ENCODE results near the gene LHX2. TPM values are rescaled to one million over a fixed set of nuclear protein-coding genes. Genes with fewer than 3 reads are reported as not detected.
A peak's percentile ranks its signal among the peaks of the same experiment; 100 is the strongest.

LHX2 gene
- total RNA-seq, 3 donors from 2014 or later (not counting 1 experiment from before 2014, with no cell fraction given): not detected

DNA sequence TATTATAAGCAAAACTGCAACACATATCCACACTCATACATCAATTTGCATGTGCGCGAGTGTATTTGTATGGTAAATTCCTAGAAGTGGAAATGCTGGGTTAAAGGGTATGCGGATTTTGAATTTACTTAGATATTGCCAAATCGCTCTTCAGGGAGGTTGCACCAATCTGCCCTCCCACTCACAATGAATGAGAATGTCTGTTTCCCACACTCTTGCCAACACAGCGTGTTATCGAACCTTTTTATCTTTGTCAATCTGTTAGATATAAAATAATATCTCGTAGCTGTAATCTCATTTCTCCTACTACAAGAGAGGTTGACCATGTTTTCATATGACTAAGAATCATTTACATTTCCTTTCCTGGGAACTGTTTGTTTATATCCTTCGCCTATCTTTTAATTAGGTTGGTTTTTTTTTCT, 35.7 kb downstream of the LHX2 start:
- 79% methylated on average over 4 of the region's 8 CpGs for WGBS (ENCODE audit: insufficient coverage)
- H3K4me1 Mint-ChIP-seq: no peaks in the 10 kb centered on the region

GRCh38 chr9:124050955-124051354, 39.4 kb downstream of the LHX2 start:
- no peak overlapping the region for H3K27ac ChIP-seq (ENCODE audit: low read length)
- WGBS (ENCODE audit: insufficient coverage): no CpG with 5 or more reads among the region's 1 CpG
- ATAC-seq (no peak), DNase-seq (no peak)
- Mint-ChIP-seq H3K36me3 (no peaks in the 10 kb centered on the region), H3K27me3 (ENCODE audit: low read depth in 2 of 2) (peaks cover 47 to 54% of the 10 kb centered on the region in 2 donors), H3K4me3 (no peak overlapping the region), H3K27ac (no peak overlapping the region), H3K9me3 (no peaks in the 10 kb centered on the region), H3K4me1 (no peaks in the 10 kb centered on the region)
- H3K36me3 ChIP-seq (ENCODE audit: control insufficient read depth, insufficient read depth, low read length): no peaks in the 10 kb centered on the region
- H3K4me3 ChIP-seq (ENCODE audit: low read length): no peak overlapping the region
- TF ChIP-seq, protein P1, sequence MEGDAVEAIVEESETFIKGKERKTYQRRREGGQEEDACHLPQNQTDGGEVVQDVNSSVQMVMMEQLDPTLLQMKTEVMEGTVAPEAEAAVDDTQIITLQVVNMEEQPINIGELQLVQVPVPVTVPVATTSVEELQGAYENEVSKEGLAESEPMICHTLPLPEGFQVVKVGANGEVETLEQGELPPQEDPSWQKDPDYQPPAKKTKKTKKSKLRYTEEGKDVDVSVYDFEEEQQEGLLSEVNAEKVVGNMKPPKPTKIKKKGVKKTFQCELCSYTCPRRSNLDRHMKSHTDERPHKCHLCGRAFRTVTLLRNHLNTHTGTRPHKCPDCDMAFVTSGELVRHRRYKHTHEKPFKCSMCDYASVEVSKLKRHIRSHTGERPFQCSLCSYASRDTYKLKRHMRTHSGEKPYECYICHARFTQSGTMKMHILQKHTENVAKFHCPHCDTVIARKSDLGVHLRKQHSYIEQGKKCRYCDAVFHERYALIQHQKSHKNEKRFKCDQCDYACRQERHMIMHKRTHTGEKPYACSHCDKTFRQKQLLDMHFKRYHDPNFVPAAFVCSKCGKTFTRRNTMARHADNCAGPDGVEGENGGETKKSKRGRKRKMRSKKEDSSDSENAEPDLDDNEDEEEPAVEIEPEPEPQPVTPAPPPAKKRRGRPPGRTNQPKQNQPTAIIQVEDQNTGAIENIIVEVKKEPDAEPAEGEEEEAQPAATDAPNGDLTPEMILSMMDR (IDR thresholded peaks at IDR 0.05): no peak
- intact Hi-C loops (cut with micrococcal nuclease): no loop called here
- peaks cover 16% of the 10 kb centered on the region for H3K27me3 ChIP-seq (ENCODE audit: control insufficient read depth, insufficient read depth, low read length)
- no peaks in the 10 kb centered on the region for H3K9me3 ChIP-seq (ENCODE audit: control insufficient read depth, insufficient read depth, low read length)
- H3K4me1 ChIP-seq (ENCODE audit: control insufficient read depth, insufficient read depth, low read length): peaks cover 7% of the 10 kb centered on the region

More for the DNA sequence above, 35.7 kb downstream of the LHX2 start:
- intact Hi-C loops (cut with micrococcal nuclease): no loop called here
- Histone ChIP-seq H3K27me3 (ENCODE audit: control insufficient read depth, insufficient read depth, low read length) (peaks cover 18% of the 10 kb centered on the region), H3K4me3 (ENCODE audit: low read length) (no peak overlapping the region), H3K9me3 (ENCODE audit: control insufficient read depth, insufficient read depth, low read length) (no peaks in the 10 kb centered on the region), H3K36me3 (ENCODE audit: control insufficient read depth, insufficient read depth, low read length) (no peaks in the 10 kb centered on the region), H3K27ac (ENCODE audit: low read length) (no peak overlapping the region), H3K4me1 (ENCODE audit: control insufficient read depth, insufficient read depth, low read length) (no peaks in the 10 kb centered on the region)
- Mint-ChIP-seq H3K36me3 (no peaks in the 10 kb centered on the region), H3K27me3 (ENCODE audit: low read depth in 2 of 2) (peaks cover 46 to 49% of the 10 kb centered on the region in 2 donors), H3K4me3 (no peak overlapping the region), H3K27ac (no peak overlapping the region), H3K9me3 (no peaks in the 10 kb centered on the region)
- no peak for DNase-seq
- no peak for ATAC-seq
- TF ChIP-seq, protein P1 (IDR thresholded peaks at IDR 0.05): no peak

DNA sequence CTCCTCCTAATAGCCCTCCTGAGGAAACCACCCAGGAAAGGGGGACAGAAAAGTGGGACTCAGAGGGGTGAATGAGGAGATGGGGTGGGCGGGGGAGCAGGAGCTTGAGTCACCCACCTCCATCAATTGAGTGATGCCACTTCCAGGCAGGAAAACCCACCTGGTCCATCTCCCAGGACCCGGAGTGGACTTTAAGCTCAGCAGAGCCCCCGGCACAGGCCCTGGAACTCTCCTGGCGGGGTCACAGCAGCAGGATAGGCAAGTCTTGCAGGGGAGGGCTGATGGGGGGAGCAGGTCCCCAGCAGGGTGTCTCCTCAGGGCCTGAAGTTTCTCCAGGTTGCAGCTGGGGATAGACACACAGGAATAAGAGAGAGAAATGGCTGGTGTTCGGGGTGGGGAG, 40.8 kb downstream of the LHX2 start:
- Histone ChIP-seq H3K9me3 (ENCODE audit: control insufficient read depth, insufficient read depth, low read length) (no peaks in the 10 kb centered on the region), H3K4me1 (ENCODE audit: control insufficient read depth, insufficient read depth, low read length) (peaks cover 7% of the 10 kb centered on the region), H3K27ac (ENCODE audit: low read length) (no peak overlapping the region), H3K36me3 (ENCODE audit: control insufficient read depth, insufficient read depth, low read length) (no peaks in the 10 kb centered on the region), H3K4me3 (ENCODE audit: low read length) (no peak overlapping the region), H3K27me3 (ENCODE audit: control insufficient read depth, insufficient read depth, low read length) (peaks cover 16% of the 10 kb centered on the region)
- 86% methylated on average over 5 of the region's 5 CpGs for WGBS (ENCODE audit: insufficient coverage)
- TF ChIP-seq, protein P1 (IDR thresholded peaks at IDR 0.05): no peak
- Mint-ChIP-seq H3K9me3 (no peaks in the 10 kb centered on the region), H3K4me3 (no peak overlapping the region), H3K36me3 (no peaks in the 10 kb centered on the region), H3K4me1 (no peaks in the 10 kb centered on the region), H3K27ac (no peak overlapping the region), H3K27me3 (ENCODE audit: low read depth in 2 of 2) (peaks cover 40 to 60% of the 10 kb centered on the region in 2 donors)
- no peak for DNase-seq
- intact Hi-C loops (cut with micrococcal nuclease): no loop called here
- no peak for ATAC-seq

- intact Hi-C loops (cut with micrococcal nuclease): no loop called here
- no peak overlapping the region for H3K4me3 ChIP-seq (ENCODE audit: low read length)
- Mint-ChIP-seq H3K36me3 (no peaks in the 10 kb centered on the region), H3K9me3 (no peaks in the 10 kb centered on the region), H3K4me1 (no peaks in the 10 kb centered on the region), H3K4me3 (no peak overlapping the region), H3K27ac (no peak overlapping the region), H3K27me3 (ENCODE audit: low read depth in 2 of 2) (peaks cover 38 to 55% of the 10 kb centered on the region in 2 donors)
- ATAC-seq (peak in 1 of 3 donors; percentile 40), DNase-seq (no peak)
- WGBS (ENCODE audit: insufficient coverage): 22% methylated on average over 7 of the region's 7 CpGs
- TF ChIP-seq, protein P1 (IDR thresholded peaks at IDR 0.05): no peak
- no peaks in the 10 kb centered on the region for H3K36me3 ChIP-seq (ENCODE audit: control insufficient read depth, insufficient read depth, low read length)
- H3K27ac ChIP-seq (ENCODE audit: low read length): no peak overlapping the region
- H3K27me3 ChIP-seq (ENCODE audit: control insufficient read depth, insufficient read depth, low read length): peaks cover 14% of the 10 kb centered on the region
- peaks cover 7% of the 10 kb centered on the region for H3K4me1 ChIP-seq (ENCODE audit: control insufficient read depth, insufficient read depth, low read length)
- H3K9me3 ChIP-seq (ENCODE audit: control insufficient read depth, insufficient read depth, low read length): no peaks in the 10 kb centered on the region
Measured at GRCh38 chr9:124054582-124055227, 43.1 kb downstream of the LHX2 start.
